Neural progenitor cell (in vitro differentiated cells): Measurements from ENCODE around the gene RND3. TPM values are rescaled to one million over a fixed set of nuclear protein-coding genes. Genes with fewer than 3 reads are reported as not detected.

Experiments used
- DNase-seq: peaks from one replicate; pipeline ENCODE4 v3.0.0-alpha.2; 2016; ENCODE audit warnings: low spot score
- H2AFZ ChIP-seq: fragments of 200-600 bp; sonication (generic); replicated peaks from 2 replicates; pipeline ENCODE4 v1.6.1; 2016; ENCODE audit warnings: antibody characterized with exemption
- H3F3A ChIP-seq: fragments of 200-600 bp; sonication (generic); 2 replicates; pipeline ENCODE4 v1.6.1; 2016; ENCODE audit warnings: antibody characterized with exemption, low read depth
- H3K27ac ChIP-seq: fragments of 200-600 bp; sonication (generic); 2 replicates; pipeline ENCODE4 v1.5.1; 2016; ENCODE audit warnings: mild to moderate bottlenecking
- H3K27me3 ChIP-seq: fragments of 200-600 bp; sonication (generic); 2 replicates; pipeline ENCODE4 v1.6.1; 2016; ENCODE audit warnings: mild to moderate bottlenecking, moderate library complexity
- H3K36me3 ChIP-seq: fragments of 200-600 bp; sonication (generic); 2 replicates; pipeline ENCODE4 v1.5.1; 2016
- H3K4me1 ChIP-seq: fragments of 200-600 bp; sonication (generic); 2 replicates; pipeline ENCODE4 v1.6.1; 2016; ENCODE audit warnings: mixed run types
- H3K4me2 ChIP-seq: fragments of 200-600 bp; sonication (generic); 2 replicates; pipeline ENCODE4 v1.6.1; 2016
- H3K4me3 ChIP-seq: fragments of 200-600 bp; sonication (generic); 2 replicates; pipeline ENCODE4 v1.5.1; 2016
- H3K79me2 ChIP-seq: fragments of 200-600 bp; sonication (generic); 2 replicates; pipeline ENCODE4 v1.6.1; 2016; ENCODE audit warnings: low read depth
- H3K9ac ChIP-seq: fragments of 200-600 bp; sonication (generic); 2 replicates; pipeline ENCODE4 v1.6.1; 2016
- H3K9me3 ChIP-seq: fragments of 200-600 bp; sonication (generic); 2 replicates; pipeline ENCODE4 v1.5.1; 2016; ENCODE audit warnings: low read depth
- H4K20me1 ChIP-seq: fragments of 200-600 bp; sonication (generic); 2 replicates; pipeline ENCODE4 v1.6.1; 2016; ENCODE audit warnings: low read depth
- H3K27ac Mint-ChIP-seq: 3 replicates; pipeline ENCODE4 v1.8.0; 2021; ENCODE audit warnings: mixed read lengths
- H3K27me3 Mint-ChIP-seq: 2 replicates; pipeline ENCODE4 v1.8.0; 2022; ENCODE audit warnings: low read depth, mild to moderate bottlenecking, inconsistent platforms, moderate library complexity, mixed read lengths; ENCODE audit not compliant: insufficient read depth
- H3K36me3 Mint-ChIP-seq: 3 replicates; pipeline ENCODE4 v1.8.0; 2021; ENCODE audit warnings: mixed read lengths
- H3K4me1 Mint-ChIP-seq: 3 replicates; pipeline ENCODE4 v1.8.0; 2021; ENCODE audit warnings: mixed read lengths
- H3K4me3 Mint-ChIP-seq: 3 replicates; pipeline ENCODE4 v1.8.0; 2021; ENCODE audit warnings: mild to moderate bottlenecking, moderate library complexity, mixed read lengths
- H3K9me3 Mint-ChIP-seq: 3 replicates; pipeline ENCODE4 v1.8.0; 2020; ENCODE audit warnings: mixed read lengths
- EZH2 ChIP-seq: fragments of 200-600 bp; sonication (generic); IDR thresholded peaks from 2 replicates; pipeline ENCODE4 v1.6.1; 2017; ENCODE audit warnings: antibody characterized with exemption, mild to moderate bottlenecking, moderate library complexity
- EZH2phosphoT487 ChIP-seq: fragments of 200-600 bp; sonication (generic); IDR thresholded peaks from 2 replicates; pipeline ENCODE4 v1.6.1; 2017; ENCODE audit warnings: antibody characterized with exemption
- total RNA-seq: library from RNA; depleted of rRNA; stranded (reverse); fragments of >200 nt; gene quantifications from 2 replicates; pipeline ENCODE4 v1.2.3, GENCODE V29; 2015; ENCODE audit warnings: low replicate concordance
- TF ChIP-seq, protein P1 (sequence below): fragments of 200-600 bp; sonication (generic); IDR thresholded peaks from 2 replicates; pipeline ENCODE4 v1.5.1; 2017; ENCODE audit warnings: antibody characterized with exemption, mild to moderate bottlenecking

The RND3 gene
- total RNA-seq, 1 donor from 2014 or later, result 4.0 TPM

DNA sequence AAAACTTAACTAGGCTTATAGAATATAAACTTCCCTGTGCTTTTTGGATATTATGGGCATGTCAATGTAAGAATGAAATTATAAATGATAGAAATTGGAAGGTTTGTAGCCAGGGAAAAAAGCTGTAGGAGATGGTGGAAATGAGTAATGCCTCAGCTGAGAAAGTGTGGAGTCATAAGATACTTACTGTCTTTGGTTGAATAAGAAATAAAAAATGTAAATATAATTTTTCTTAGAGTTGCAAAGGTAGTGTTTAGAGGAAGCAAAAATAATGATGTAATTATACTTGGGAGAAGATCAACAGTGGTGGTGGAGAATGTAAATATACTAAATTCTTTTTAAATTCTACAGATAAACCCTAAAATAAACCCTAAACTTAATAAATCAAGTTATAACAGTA is 26.2 kb upstream of the RND3 start:
- H3K9me3 Mint-ChIP-seq, result no peaks in the 10 kb centered on the region
- H3K9ac ChIP-seq, result no peak overlapping the region
- H3K4me3 ChIP-seq, result no peak overlapping the region
- no peaks in the 10 kb centered on the region for H3K9me3 ChIP-seq
- H3K4me2 ChIP-seq, result no peak overlapping the region
- no peak overlapping the region for H3K4me3 Mint-ChIP-seq
- DNase-seq, result no peak
- no peaks in the 10 kb centered on the region for H3K36me3 ChIP-seq
- H3F3A ChIP-seq, result no peaks in the 10 kb centered on the region
- H3K36me3 Mint-ChIP-seq, result no peaks in the 10 kb centered on the region
- no peaks in the 10 kb centered on the region for H3K27me3 ChIP-seq
- TF ChIP-seq EZH2 (no peak), EZH2phosphoT487 (no peak)
- TF ChIP-seq, protein P1, sequence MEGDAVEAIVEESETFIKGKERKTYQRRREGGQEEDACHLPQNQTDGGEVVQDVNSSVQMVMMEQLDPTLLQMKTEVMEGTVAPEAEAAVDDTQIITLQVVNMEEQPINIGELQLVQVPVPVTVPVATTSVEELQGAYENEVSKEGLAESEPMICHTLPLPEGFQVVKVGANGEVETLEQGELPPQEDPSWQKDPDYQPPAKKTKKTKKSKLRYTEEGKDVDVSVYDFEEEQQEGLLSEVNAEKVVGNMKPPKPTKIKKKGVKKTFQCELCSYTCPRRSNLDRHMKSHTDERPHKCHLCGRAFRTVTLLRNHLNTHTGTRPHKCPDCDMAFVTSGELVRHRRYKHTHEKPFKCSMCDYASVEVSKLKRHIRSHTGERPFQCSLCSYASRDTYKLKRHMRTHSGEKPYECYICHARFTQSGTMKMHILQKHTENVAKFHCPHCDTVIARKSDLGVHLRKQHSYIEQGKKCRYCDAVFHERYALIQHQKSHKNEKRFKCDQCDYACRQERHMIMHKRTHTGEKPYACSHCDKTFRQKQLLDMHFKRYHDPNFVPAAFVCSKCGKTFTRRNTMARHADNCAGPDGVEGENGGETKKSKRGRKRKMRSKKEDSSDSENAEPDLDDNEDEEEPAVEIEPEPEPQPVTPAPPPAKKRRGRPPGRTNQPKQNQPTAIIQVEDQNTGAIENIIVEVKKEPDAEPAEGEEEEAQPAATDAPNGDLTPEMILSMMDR, result no peak
- no peaks in the 10 kb centered on the region for H3K27me3 Mint-ChIP-seq
- no peak overlapping the region for H3K27ac Mint-ChIP-seq
- no peaks in the 10 kb centered on the region for H4K20me1 ChIP-seq
- no peaks in the 10 kb centered on the region for H3K4me1 ChIP-seq
- no peaks in the 10 kb centered on the region for H3K79me2 ChIP-seq
- H3K4me1 Mint-ChIP-seq, result no peaks in the 10 kb centered on the region
- H2AFZ ChIP-seq, result no peak overlapping the region
- no peak overlapping the region for H3K27ac ChIP-seq

DNA sequence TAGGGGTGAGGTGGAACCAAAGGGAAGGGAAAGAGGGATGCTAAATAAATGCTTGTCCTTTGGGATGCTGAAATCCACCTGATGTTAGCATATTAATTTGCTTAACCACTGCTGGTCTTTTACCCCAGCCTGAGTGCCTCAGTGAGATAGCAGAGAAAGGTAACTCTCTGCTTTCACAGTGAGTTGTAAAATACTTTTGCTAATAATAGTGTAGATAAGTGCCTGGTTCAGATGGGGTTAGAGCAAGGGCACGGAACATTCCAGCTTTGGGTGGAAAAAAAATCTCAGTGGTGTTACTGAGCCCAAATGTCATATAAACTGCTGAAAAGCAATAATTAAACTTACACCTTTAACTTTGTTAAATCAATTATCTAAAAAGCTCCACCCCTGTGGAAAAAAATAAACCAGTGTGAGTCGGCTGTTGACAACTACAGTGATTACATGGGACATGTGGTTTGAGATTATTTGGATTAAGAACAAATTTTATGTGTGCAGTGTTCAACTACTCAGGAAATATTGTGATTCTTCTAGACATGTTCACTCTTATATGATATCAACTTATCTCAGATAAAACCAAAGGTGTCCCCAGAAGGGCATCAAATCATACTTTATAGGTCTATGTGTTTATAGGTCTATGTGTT is 21.1 kb upstream of the RND3 start:
- H3K36me3 ChIP-seq, result no peaks in the 10 kb centered on the region
- Mint-ChIP-seq H3K27me3 (no peaks in the 10 kb centered on the region), H3K4me1 (no peaks in the 10 kb centered on the region), H3K36me3 (no peaks in the 10 kb centered on the region), H3K4me3 (no peak overlapping the region), H3K9me3 (no peaks in the 10 kb centered on the region), H3K27ac (no peak overlapping the region)
- DNase-seq, result no peak
- H3K27ac ChIP-seq, result no peak overlapping the region
- H2AFZ ChIP-seq, result no peak overlapping the region
- no peaks in the 10 kb centered on the region for H3K9me3 ChIP-seq
- no peaks in the 10 kb centered on the region for H3F3A ChIP-seq
- no peak overlapping the region for H3K9ac ChIP-seq
- no peaks in the 10 kb centered on the region for H4K20me1 ChIP-seq
- H3K79me2 ChIP-seq, result no peaks in the 10 kb centered on the region
- H3K4me1 ChIP-seq, result no peaks in the 10 kb centered on the region
- no peaks in the 10 kb centered on the region for H3K27me3 ChIP-seq
- no peak overlapping the region for H3K4me3 ChIP-seq
- no peak overlapping the region for H3K4me2 ChIP-seq
- no peak for TF ChIP-seq EZH2
- no peak for TF ChIP-seq EZH2phosphoT487
- TF ChIP-seq, protein P1, result no peak

DNA sequence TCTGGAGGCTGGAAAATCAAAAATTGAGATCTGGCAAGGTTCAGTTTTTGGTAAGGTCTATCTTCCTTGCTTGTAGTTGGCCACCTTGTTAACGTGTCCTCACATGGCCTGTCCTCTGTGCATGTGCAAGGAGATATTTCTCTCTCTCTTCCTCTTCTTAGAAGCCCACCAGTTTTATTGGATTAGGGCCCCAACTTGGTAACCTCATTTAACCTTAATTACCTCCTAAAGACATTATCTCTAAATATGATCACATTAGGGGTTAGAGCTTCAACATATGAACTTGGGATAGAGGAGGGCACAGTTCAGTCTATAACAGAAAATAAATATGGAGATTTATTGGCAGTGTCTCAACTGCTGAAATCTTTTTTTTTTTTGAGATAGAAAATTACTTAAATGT is 19.6 kb upstream of the RND3 start:
- Histone ChIP-seq H3K4me1 (no peaks in the 10 kb centered on the region), H3K79me2 (no peaks in the 10 kb centered on the region), H3K27ac (no peak overlapping the region), H3K9ac (no peak overlapping the region), H3F3A (no peaks in the 10 kb centered on the region), H3K4me2 (no peak overlapping the region), H3K4me3 (no peak overlapping the region), H3K36me3 (no peaks in the 10 kb centered on the region), H2AFZ (no peak overlapping the region), H3K9me3 (no peaks in the 10 kb centered on the region), H3K27me3 (no peaks in the 10 kb centered on the region), H4K20me1 (no peaks in the 10 kb centered on the region)
- Mint-ChIP-seq H3K27ac (no peak overlapping the region), H3K27me3 (no peaks in the 10 kb centered on the region), H3K4me3 (no peak overlapping the region), H3K36me3 (no peaks in the 10 kb centered on the region), H3K4me1 (no peaks in the 10 kb centered on the region), H3K9me3 (no peaks in the 10 kb centered on the region)
- DNase-seq, result no peak
- TF ChIP-seq EZH2 (no peak), EZH2phosphoT487 (no peak)
- TF ChIP-seq, protein P1, result no peak
